Stimulated activated CD4-positive, alpha-beta T cell treated with anti-CD3 and anti-CD28 coated beads, Interleukin-4, amount 100 ng/mL, for 24 hours (primary cell): ENCODE measurements around the gene MYO1D.

ENCODE experiments used
- DNase-seq: peaks from one replicate; pipeline ENCODE4 v3.0.0-alpha.2; 2020

The MYO1D gene

GRCh38 chr17:32810690-32811089 lies 66.2 kb downstream of the MYO1D start:
- DNase-seq, result no peak

- no peak for DNase-seq
These were observed 69.3 kb downstream of the MYO1D start for GRCh38 chr17:32807577-32807976.

- no peak for DNase-seq
These were observed 70.3 kb downstream of the MYO1D start for GRCh38 chr17:32806646-32807045.

- DNase-seq, result no peak
These were observed 71.6 kb downstream of the MYO1D start for GRCh38 chr17:32805029-32805976.

GRCh38 chr17:32803544-32803943 lies 73.4 kb downstream of the MYO1D start:
- DNase-seq, result no peak

GRCh38 chr17:32802306-32802705 lies 74.6 kb downstream of the MYO1D start:
- no peak for DNase-seq

- DNase-seq, result no peak
These were observed 75.3 kb downstream of the MYO1D start for GRCh38 chr17:32801641-32802040.

- no peak for DNase-seq
These were observed 75.7 kb downstream of the MYO1D start for GRCh38 chr17:32801193-32801592.

- DNase-seq, result no peak
These were observed 78.0 kb downstream of the MYO1D start for GRCh38 chr17:32798938-32799337.

GRCh38 chr17:32795339-32795979 lies 81.5 kb downstream of the MYO1D start:
- no peak for DNase-seq

GRCh38 chr17:32794533-32795246 lies 82.2 kb downstream of the MYO1D start:
- no peak for DNase-seq

GRCh38 chr17:32793841-32794240 lies 83.1 kb downstream of the MYO1D start:
- no peak for DNase-seq

- DNase-seq, result no peak
These were observed 84.7 kb downstream of the MYO1D start for GRCh38 chr17:32792207-32792606.

GRCh38 chr17:32786169-32786568 lies 90.8 kb downstream of the MYO1D start:
- DNase-seq, result no peak

- no peak for DNase-seq
These were observed 92.8 kb downstream of the MYO1D start for GRCh38 chr17:32784113-32784512.

GRCh38 chr17:32783602-32784001 lies 93.3 kb downstream of the MYO1D start:
- DNase-seq, result no peak

- no peak for DNase-seq
These were observed 96.2 kb downstream of the MYO1D start for GRCh38 chr17:32780721-32781120.

GRCh38 chr17:32777922-32778321 lies 99.0 kb downstream of the MYO1D start:
- DNase-seq, result no peak

GRCh38 chr17:32777436-32777835 lies 99.5 kb downstream of the MYO1D start:
- DNase-seq, result no peak

GRCh38 chr17:32774695-32775084 lies 102.2 kb downstream of the MYO1D start:
- no peak for DNase-seq

- no peak for DNase-seq
These were observed 102.8 kb downstream of the MYO1D start for GRCh38 chr17:32773856-32774694.

GRCh38 chr17:32772453-32773025 lies 104.4 kb downstream of the MYO1D start:
- DNase-seq, result no peak
